HG02884 (cell line): Measurements from ENCODE around the gene PPM1G.
A peak's percentile ranks its signal among the peaks of the same experiment; 100 is the strongest.
"Not testable (repeated sequence)": the region's sequence is repeated elsewhere in the genome, so short reads cannot be mapped to it uniquely, and the experiment has no call there.

ENCODE experiments used
- ATAC-seq: cut with Tn5 transposase; IDR thresholded peaks from one replicate; pipeline ENCODE4 v1.9.1; 2021; ENCODE audit warnings: mild to moderate bottlenecking, moderate library complexity; ENCODE audit not compliant: unreplicated experiment

PPM1G gene

GRCh38 chr2:27376151-27376865 lies 33.1 kb downstream of the PPM1G start:
- ATAC-seq = no peak

GRCh38 chr2:27375513-27376099 lies 33.8 kb downstream of the PPM1G start:
- ATAC-seq = no peak

- ATAC-seq = no peak
These were observed 35.8 kb downstream of the PPM1G start for GRCh38 chr2:27373567-27373966.

GRCh38 chr2:27372937-27373336 lies 36.5 kb downstream of the PPM1G start:
- ATAC-seq = no peak

- no peak for ATAC-seq
These were observed 38.4 kb downstream of the PPM1G start for GRCh38 chr2:27370816-27371620.

GRCh38 chr2:27370026-27370815 lies 39.2 kb downstream of the PPM1G start, which contains the start of the genes EIF2B4 and SNX17:
Gene EIF2B4 (minus strand): TSS chr2:27370338. CDS start chr2:27370314, 24 bp downstream.
Gene SNX17 (plus strand): TSS chr2:27370616. CDS start chr2:27370744, 128 bp downstream.
- peak; percentile 88 for ATAC-seq

GRCh38 chr2:27369471-27370025 lies 39.8 kb downstream of the PPM1G start:
- no peak for ATAC-seq

GRCh38 chr2:27363933-27364332 lies 45.5 kb downstream of the PPM1G start:
- ATAC-seq = no peak

GRCh38 chr2:27362678-27363420 lies 46.5 kb downstream of the PPM1G start:
- no peak for ATAC-seq

- peak; percentile 65 for ATAC-seq
These were observed 52.8 kb downstream of the PPM1G start, which contains the start of gene GTF3C2 for GRCh38 chr2:27356382-27357181. Gene GTF3C2 (minus strand): TSS chr2:27356764. CDS start chr2:27343554, 13,210 bp downstream.

- peak; percentile 25 for ATAC-seq
These were observed 53.4 kb downstream of the PPM1G start for GRCh38 chr2:27356056-27356381.

- ATAC-seq = no peak
These were observed 54.8 kb downstream of the PPM1G start for GRCh38 chr2:27354597-27354927.

- ATAC-seq = no peak
These were observed 55.4 kb downstream of the PPM1G start for GRCh38 chr2:27353762-27354596.

- not testable (repeated sequence) for ATAC-seq
These were observed 56.0 kb downstream of the PPM1G start for GRCh38 chr2:27353386-27353761.

- no peak for ATAC-seq
These were observed 57.4 kb downstream of the PPM1G start for GRCh38 chr2:27351802-27352598.

- no peak for ATAC-seq
These were observed 59.2 kb downstream of the PPM1G start for GRCh38 chr2:27350106-27350693.

- ATAC-seq = no peak
These were observed 61.8 kb downstream of the PPM1G start for GRCh38 chr2:27347641-27348040.
